ENCODE data around the gene DENND5A.

DENND5A gene

GRCh38 chr11:9095421-9095820 is 169.7 kb downstream of the DENND5A start:
- no peak for DNase-seq (ENCODE audit: low read depth)

GRCh38 chr11:9094420-9094819 is 170.7 kb downstream of the DENND5A start:
- DNase-seq (ENCODE audit: low read depth): no peak

GRCh38 chr11:9092853-9093778 is 172.0 kb downstream of the DENND5A start:
- DNase-seq (ENCODE audit: low read depth): no peak

DNA sequence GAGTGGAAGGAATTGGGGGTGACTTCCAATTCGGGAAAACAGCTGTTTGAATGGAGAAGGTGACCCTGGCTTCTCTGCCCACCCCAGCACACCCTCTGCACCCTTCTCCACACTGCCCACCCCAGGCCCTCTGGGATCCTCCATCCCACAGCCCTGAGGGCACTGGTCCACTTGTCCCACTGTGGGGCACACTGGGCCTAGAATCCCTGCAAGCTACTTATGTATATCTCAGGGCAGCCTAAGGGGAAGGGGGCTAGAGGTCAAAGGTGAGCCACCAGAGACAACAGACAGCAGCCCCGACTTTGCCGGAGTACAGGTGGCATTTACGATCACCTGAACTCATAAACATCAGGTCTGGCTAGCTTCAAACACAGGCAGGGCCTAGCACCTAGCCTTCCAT is 173.1 kb downstream of the DENND5A start:
- no peak for DNase-seq (ENCODE audit: low read depth)

DNA sequence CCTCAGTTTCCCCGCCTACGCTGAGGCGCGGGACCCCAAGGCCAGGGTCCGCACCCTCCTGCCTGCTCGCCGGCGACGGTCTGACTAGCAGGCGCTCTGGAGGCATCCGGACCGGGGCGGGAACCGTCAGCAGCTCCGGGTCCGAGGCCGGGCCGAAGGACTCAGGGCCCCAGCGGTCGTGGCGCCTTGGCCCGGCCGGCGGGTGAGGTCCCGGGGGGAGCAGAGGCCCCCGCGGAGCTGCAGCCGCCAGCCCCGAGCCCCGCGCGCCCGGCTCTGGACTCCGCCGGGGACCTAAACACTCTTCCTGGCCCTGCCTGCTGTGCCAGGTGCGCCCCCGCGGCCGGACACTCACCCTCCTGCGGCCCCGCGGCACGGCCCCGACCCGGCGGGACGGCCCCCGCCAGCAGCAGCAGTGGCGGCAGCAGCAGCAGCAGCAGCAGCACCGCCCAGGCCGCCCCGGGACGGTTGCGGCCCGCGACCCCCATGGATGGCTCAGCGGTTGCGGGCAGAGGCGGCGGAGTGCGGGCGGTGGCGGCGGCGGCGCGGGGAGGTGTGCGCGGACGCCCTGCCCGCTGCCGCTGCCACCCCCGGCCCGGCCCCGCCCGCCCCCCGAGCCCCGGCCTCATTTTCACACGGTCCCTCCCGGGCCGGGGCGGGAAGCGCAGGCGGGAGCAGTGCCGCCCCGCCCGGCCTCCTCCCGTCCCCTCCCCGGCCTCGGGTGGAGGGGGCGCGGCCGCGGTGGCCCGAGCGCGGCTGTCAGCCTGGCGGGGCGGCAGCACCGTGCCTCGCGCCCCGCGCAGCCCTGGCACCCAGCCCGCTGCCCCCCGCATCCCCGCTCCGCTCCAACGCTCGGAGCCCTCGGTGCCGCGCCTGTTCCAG is 173.9 kb downstream of the DENND5A start, which contains the start of gene SCUBE2:
Gene SCUBE2 (minus strand): TSS at position 556 of the 879 bp plus-strand sequence. CDS start 71 bp downstream, at position 485.
- DNase-seq (ENCODE audit: low read depth): no peak

GRCh38 chr11:9090488-9091043 is 174.6 kb downstream of the DENND5A start:
- DNase-seq (ENCODE audit: low read depth): no peak

GRCh38 chr11:9089636-9090035 is 175.5 kb downstream of the DENND5A start:
- no peak for DNase-seq (ENCODE audit: low read depth)

GRCh38 chr11:9089061-9089460 is 176.1 kb downstream of the DENND5A start:
- DNase-seq (ENCODE audit: low read depth): no peak
